HepG2 (cell line): ENCODE measurements around the gene SLC12A1. TPM values are rescaled to one million over a fixed set of nuclear protein-coding genes. Genes with fewer than 3 reads are reported as not detected.

Experiments
- EP300 ChIP-seq, 3 experiments: sonication (generic) in 1 of 3; formaldehyde crosslinking in 1 of 3; IDR thresholded peaks; 2 replicates each; pipeline versions ENCODE4 v1.5.1 to v1.6.1; 2011 to 2020; ENCODE audit warnings: low read depth in 2 of 3, low read length in 2 of 3, borderline replicate concordance in 1 of 3, improper control_type of control experiment in 1 of 3, mild to moderate bottlenecking in 1 of 3, missing genetic modification reagents in 1 of 3, moderate library complexity in 1 of 3
- GFI1 ChIP-seq: sonication (generic); formaldehyde crosslinking; IDR thresholded peaks from 2 replicates; pipeline ENCODE4 v1.5.0; 2020; ENCODE audit warnings: missing genetic modification reagents, mild to moderate bottlenecking, borderline replicate concordance
- HNRNPK ChIP-seq: fragments of 200-400 bp; formaldehyde crosslinking; IDR thresholded peaks from 2 replicates; pipeline ENCODE4 v1.6.1; 2018; ENCODE audit warnings: low read length, low read depth, moderate library complexity, mild to moderate bottlenecking; ENCODE audit not compliant: poor library complexity, severe bottlenecking
- HNRNPUL1 ChIP-seq: fragments of 200-400 bp; formaldehyde crosslinking; IDR thresholded peaks from 2 replicates; pipeline ENCODE4 v1.6.1; 2017; ENCODE audit warnings: low read depth, mild to moderate bottlenecking, low read length, moderate library complexity
- MTF2 ChIP-seq: sonication (generic); formaldehyde crosslinking; IDR thresholded peaks from 2 replicates; pipeline ENCODE4 v1.5.0; 2020; ENCODE audit warnings: missing genetic modification reagents, borderline replicate concordance
- NR2F1 ChIP-seq, 2 experiments: fragments of 450-650 bp in 1 of 2; formaldehyde crosslinking in 1 of 2; IDR thresholded peaks; 2 replicates each; pipeline versions ENCODE4 v1.5.0 to v1.6.1; 2016 to 2020; ENCODE audit warnings: mild to moderate bottlenecking in 1 of 2, missing compliant biosample characterization in 1 of 2, missing genetic modification reagents in 1 of 2, moderate library complexity in 1 of 2
- RFX3 ChIP-seq: IDR thresholded peaks from 2 replicates; pipeline ENCODE4 v1.6.1; 2016; ENCODE audit warnings: missing biosample characterization, missing genetic modification reagents
- SKI ChIP-seq: fragments of 450-650 bp; IDR thresholded peaks from one replicate; pipeline ENCODE4 v1.6.1; 2018; ENCODE audit warnings: mild to moderate bottlenecking; ENCODE audit not compliant: partially characterized antibody
- SP4 ChIP-seq: sonication (generic); formaldehyde crosslinking; IDR thresholded peaks from 2 replicates; pipeline ENCODE4 v1.8.1; 2023; ENCODE audit warnings: mild to moderate bottlenecking, missing genetic modification reagents
- ZNF691 ChIP-seq: sonication (generic); formaldehyde crosslinking; IDR thresholded peaks from 2 replicates; pipeline ENCODE4 v1.4.0; 2020; ENCODE audit warnings: missing genetic modification reagents, low read depth, mild to moderate bottlenecking, borderline replicate concordance
- ZNF737 ChIP-seq: sonication (generic); formaldehyde crosslinking; IDR thresholded peaks from 2 replicates; pipeline ENCODE4 v1.5.0; 2020; ENCODE audit warnings: missing genetic modification reagents, mild to moderate bottlenecking, borderline replicate concordance
- ZSCAN31 ChIP-seq: sonication (generic); formaldehyde crosslinking; IDR thresholded peaks from 2 replicates; pipeline ENCODE4 v1.5.0; 2020; ENCODE audit warnings: low read depth, mild to moderate bottlenecking, missing genetic modification reagents
- ZZZ3 ChIP-seq: sonication (generic); formaldehyde crosslinking; IDR thresholded peaks from 2 replicates; pipeline ENCODE4 v1.4.0; 2020; ENCODE audit warnings: missing genetic modification reagents, mild to moderate bottlenecking, borderline replicate concordance
- polyA plus RNA-seq, 8 experiments: library from polyadenylated mRNA; depleted of rRNA in 3 of 8; stranded (reverse) in 7 of 8; unstranded in 1 of 8; fragments of >200 nt; fragmentation: Illumina TruSeq in 4 of 8; extraction: Trizol in 4 of 8; gene quantifications; 2 replicates each; pipeline versions ENCODE4 v1.2.1 to v1.2.3, GENCODE V29; 2011 to 2016; ENCODE audit warnings: low read depth in 4 of 8, missing spikeins in 1 of 8, mixed read lengths in 1 of 8; ENCODE audit not compliant: insufficient read depth in 1 of 8
- total RNA-seq, 5 experiments: library from RNA; depleted of rRNA; stranded (reverse); fragments of >200 nt; fragmentation: Illumina TruSeq; extraction: Trizol; gene quantifications; 2 replicates each; pipeline ENCODE4 v1.2.3, GENCODE V29; 2016; ENCODE audit warnings: low read depth in 1 of 5
- TF ChIP-seq, protein P1 (sequence below): sonication (generic); formaldehyde crosslinking; IDR thresholded peaks from 2 replicates; pipeline ENCODE4 v1.5.0; 2020; ENCODE audit warnings: mild to moderate bottlenecking, missing genetic modification reagents
- TF ChIP-seq, protein P2 (sequence below), 2 experiments: sonication (generic) in 1 of 2; formaldehyde crosslinking in 1 of 2; IDR thresholded peaks; 2 replicates each; pipeline versions ENCODE4 v1.6.1 to v1.9.0; 2014 to 2022; ENCODE audit warnings: antibody characterized with exemption in 1 of 2, borderline replicate concordance in 1 of 2, inconsistent platforms in 1 of 2, low read depth in 1 of 2, missing genetic modification reagents in 1 of 2

SLC12A1 gene
- total and polyA plus RNA-seq, 2 of the 13 experiments (the other 11 are each of a cell fraction or from before 2014, with no cell fraction given), result not detected

DNA sequence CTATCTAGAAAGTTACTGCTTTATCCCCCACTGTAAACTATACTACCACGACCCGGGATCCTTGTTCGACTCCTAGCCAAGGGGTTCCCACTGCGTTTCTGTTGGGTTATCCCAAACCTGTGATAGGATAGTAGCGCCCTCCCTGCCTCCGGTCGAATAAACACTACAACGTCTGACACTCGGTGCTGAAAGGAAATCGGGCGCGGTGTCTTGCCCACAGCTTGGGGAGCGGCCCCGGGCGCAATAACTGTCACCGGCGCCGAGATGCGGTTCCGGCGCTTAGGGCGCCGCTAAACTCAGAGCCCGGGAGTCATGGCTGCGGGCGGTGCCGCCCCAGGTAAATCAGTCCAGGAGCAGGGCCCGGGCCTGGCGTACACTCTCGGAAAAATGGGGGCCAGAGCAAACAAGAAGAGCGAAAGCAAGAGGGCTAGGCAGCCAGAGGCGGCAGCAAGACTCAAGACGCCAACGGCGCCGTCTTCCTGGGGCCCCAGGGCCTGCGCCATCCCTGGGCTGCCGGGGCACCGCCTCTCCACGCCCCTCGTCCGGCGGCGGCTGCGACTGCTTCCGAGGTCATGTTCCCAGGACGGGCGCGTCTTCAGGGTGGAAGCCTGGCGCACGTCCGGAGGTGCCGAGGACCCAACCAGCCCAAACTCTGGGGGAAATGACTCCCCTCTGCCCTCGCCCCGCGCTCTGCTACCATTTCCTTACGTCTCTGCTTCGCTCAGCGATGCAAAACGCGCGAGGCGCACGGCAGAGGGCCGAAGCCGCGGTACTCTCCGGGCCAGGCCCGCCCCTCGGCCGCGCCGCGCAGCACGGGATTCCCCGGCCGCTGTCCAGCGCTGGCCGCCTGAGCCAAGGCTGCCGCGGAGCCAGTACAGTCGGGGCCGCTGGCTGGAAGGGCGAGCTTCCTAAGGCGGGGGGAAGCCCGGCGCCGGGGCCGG, 125.0 kb downstream of the SLC12A1 start, which contains the start of gene DUT (continued):
- TF ChIP-seq, protein P1, sequence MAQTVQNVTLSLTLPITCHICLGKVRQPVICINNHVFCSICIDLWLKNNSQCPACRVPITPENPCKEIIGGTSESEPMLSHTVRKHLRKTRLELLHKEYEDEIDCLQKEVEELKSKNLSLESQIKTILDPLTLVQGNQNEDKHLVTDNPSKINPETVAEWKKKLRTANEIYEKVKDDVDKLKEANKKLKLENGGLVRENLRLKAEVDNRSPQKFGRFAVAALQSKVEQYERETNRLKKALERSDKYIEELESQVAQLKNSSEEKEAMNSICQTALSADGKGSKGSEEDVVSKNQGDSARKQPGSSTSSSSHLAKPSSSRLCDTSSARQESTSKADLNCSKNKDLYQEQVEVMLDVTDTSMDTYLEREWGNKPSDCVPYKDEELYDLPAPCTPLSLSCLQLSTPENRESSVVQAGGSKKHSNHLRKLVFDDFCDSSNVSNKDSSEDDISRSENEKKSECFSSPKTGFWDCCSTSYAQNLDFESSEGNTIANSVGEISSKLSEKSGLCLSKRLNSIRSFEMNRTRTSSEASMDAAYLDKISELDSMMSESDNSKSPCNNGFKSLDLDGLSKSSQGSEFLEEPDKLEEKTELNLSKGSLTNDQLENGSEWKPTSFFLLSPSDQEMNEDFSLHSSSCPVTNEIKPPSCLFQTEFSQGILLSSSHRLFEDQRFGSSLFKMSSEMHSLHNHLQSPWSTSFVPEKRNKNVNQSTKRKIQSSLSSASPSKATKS (CRISPR knock-in tag), result no peak
- no peak for TF ChIP-seq HNRNPUL1
- TF ChIP-seq NR2F1 (CRISPR knock-in tag; IDR thresholded peaks at IDR 0.05), result no peak
- TF ChIP-seq GFI1, result no peak; the same call in 1 of the 2 replicates
- no peak for TF ChIP-seq HNRNPK
- no peak for TF ChIP-seq ZZZ3 (CRISPR knock-in tag)
- TF ChIP-seq ZNF691 (CRISPR knock-in tag), result no peak
- peak; percentile 80 for TF ChIP-seq SP4 (CRISPR knock-in tag)
- TF ChIP-seq RFX3 (CRISPR knock-in tag), result no peak
- TF ChIP-seq EP300 (IDR thresholded peaks at IDR 0.05; ENCODE audit: low read depth in 2 of 2, low read length in 2 of 2), result 0 out of 4 replicates have a peak, but pooled peaks of 1 of the 2 experiments have one; percentile 20
- TF ChIP-seq EP300 (CRISPR knock-in tag; IDR thresholded peaks at IDR 0.05; ENCODE audit: borderline replicate concordance), result no peak
- TF ChIP-seq ZNF737 (CRISPR knock-in tag), result no peak
- TF ChIP-seq, protein P2, sequence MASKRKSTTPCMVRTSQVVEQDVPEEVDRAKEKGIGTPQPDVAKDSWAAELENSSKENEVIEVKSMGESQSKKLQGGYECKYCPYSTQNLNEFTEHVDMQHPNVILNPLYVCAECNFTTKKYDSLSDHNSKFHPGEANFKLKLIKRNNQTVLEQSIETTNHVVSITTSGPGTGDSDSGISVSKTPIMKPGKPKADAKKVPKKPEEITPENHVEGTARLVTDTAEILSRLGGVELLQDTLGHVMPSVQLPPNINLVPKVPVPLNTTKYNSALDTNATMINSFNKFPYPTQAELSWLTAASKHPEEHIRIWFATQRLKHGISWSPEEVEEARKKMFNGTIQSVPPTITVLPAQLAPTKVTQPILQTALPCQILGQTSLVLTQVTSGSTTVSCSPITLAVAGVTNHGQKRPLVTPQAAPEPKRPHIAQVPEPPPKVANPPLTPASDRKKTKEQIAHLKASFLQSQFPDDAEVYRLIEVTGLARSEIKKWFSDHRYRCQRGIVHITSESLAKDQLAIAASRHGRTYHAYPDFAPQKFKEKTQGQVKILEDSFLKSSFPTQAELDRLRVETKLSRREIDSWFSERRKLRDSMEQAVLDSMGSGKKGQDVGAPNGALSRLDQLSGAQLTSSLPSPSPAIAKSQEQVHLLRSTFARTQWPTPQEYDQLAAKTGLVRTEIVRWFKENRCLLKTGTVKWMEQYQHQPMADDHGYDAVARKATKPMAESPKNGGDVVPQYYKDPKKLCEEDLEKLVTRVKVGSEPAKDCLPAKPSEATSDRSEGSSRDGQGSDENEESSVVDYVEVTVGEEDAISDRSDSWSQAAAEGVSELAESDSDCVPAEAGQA (IDR thresholded peaks at IDR 0.05; ENCODE audit: low read depth), result no peak; the same call in 1 of the 2 replicates
- TF ChIP-seq, protein P2 (CRISPR knock-in tag; IDR thresholded peaks at IDR 0.05; ENCODE audit: borderline replicate concordance), result peak; percentile 57; the same call in 1 of the 2 replicates
- TF ChIP-seq ZSCAN31, result peak; percentile 75
- TF ChIP-seq SKI, result no peak
- no peak for TF ChIP-seq MTF2 (CRISPR knock-in tag)
